DND-41 (cell line): ENCODE results near the gene ENO3.

Experiments used
- CTCF ChIP-seq: IDR thresholded peaks from 2 replicates; pipeline ENCODE4 v1.5.1; 2012; ENCODE audit warnings: borderline replicate concordance, low read length, moderate library complexity, mild to moderate bottlenecking; ENCODE audit not compliant: poor library complexity, severe bottlenecking; ENCODE audit errors: extremely low read depth
- EZH2 ChIP-seq: IDR thresholded peaks from 3 replicates; pipeline ENCODE4 v1.6.1; 2012; ENCODE audit warnings: borderline replicate concordance, low read depth, mild to moderate bottlenecking, moderate library complexity, low read length, inconsistent platforms; ENCODE audit not compliant: severe bottlenecking

GRCh38 chr17:4973256-4974114 lies 22.6 kb downstream of the ENO3 start:
- no peak for TF ChIP-seq CTCF
- no peak for TF ChIP-seq EZH2
